Stimulated activated CD8-positive, alpha-beta memory T cell treated with anti-CD3 and anti-CD28 coated beads, Interleukin-15, amount 100 ng/mL, for 48 hours (primary cell): ENCODE data around the gene NUDT7.

ENCODE experiments used
- DNase-seq, 2 donors: peaks; one replicate each; pipeline ENCODE4 v3.0.0-alpha.2; 2020; ENCODE audit warnings: low read depth in 2 of 2

Gene NUDT7

GRCh38 chr16:77722309-77723107, at the start of gene NUDT7:
NUDT7 (plus strand) TSS chr16:77722514; CDS start chr16:77722583, 69 bp downstream.
- peak; percentile 91 to 92 for DNase-seq

GRCh38 chr16:77674888-77675287, 47.4 kb upstream of the NUDT7 start:
- no peak for DNase-seq

GRCh38 chr16:77675464-77676324, 46.6 kb upstream of the NUDT7 start:
- peak in 1 of 2 donors; percentile 26 for DNase-seq

GRCh38 chr16:77677129-77677528, 45.2 kb upstream of the NUDT7 start:
- no peak for DNase-seq

- DNase-seq = no peak
Measured at GRCh38 chr16:77679391-77679790, 42.9 kb upstream of the NUDT7 start.

- no peak for DNase-seq
Measured at GRCh38 chr16:77679901-77680300, 42.4 kb upstream of the NUDT7 start.

- DNase-seq = no peak
Measured at GRCh38 chr16:77680496-77680895, 41.8 kb upstream of the NUDT7 start.

GRCh38 chr16:77682586-77682985, 39.7 kb upstream of the NUDT7 start:
- no peak for DNase-seq

- DNase-seq = no peak
Measured at GRCh38 chr16:77683397-77684180, 38.7 kb upstream of the NUDT7 start.

GRCh38 chr16:77684181-77684526, 38.2 kb upstream of the NUDT7 start:
- no peak for DNase-seq

GRCh38 chr16:77686385-77686784, 35.9 kb upstream of the NUDT7 start:
- no peak for DNase-seq

- no peak for DNase-seq
Measured at GRCh38 chr16:77689971-77690370, 32.3 kb upstream of the NUDT7 start.

GRCh38 chr16:77690416-77690815, 31.9 kb upstream of the NUDT7 start:
- no peak for DNase-seq

- no peak for DNase-seq
Measured at GRCh38 chr16:77692612-77693011, 29.7 kb upstream of the NUDT7 start.

GRCh38 chr16:77696149-77696548, 26.2 kb upstream of the NUDT7 start:
- DNase-seq = no peak

GRCh38 chr16:77700846-77701245, 21.5 kb upstream of the NUDT7 start:
- no peak for DNase-seq

GRCh38 chr16:77705351-77705750, 17.0 kb upstream of the NUDT7 start:
- no peak for DNase-seq

- DNase-seq = no peak
Measured at GRCh38 chr16:77711179-77711578, 11.1 kb upstream of the NUDT7 start.

GRCh38 chr16:77711775-77712174, 10.5 kb upstream of the NUDT7 start:
- no peak for DNase-seq

- no peak for DNase-seq
Measured at GRCh38 chr16:77715145-77715544, 7.2 kb upstream of the NUDT7 start.

- DNase-seq = no peak
Measured at GRCh38 chr16:77721752-77722308, 484 bp upstream of the NUDT7 start.

GRCh38 chr16:77723108-77723514, 797 bp downstream of the NUDT7 start:
- DNase-seq = no peak
